Choroid plexus epithelial cell (primary cell): Measurements from ENCODE around the gene SEMA4C.

Experiments used
- DNase-seq: peaks from one replicate; pipeline ENCODE4 v3.0.0-alpha.2; 2010; ENCODE audit warnings: low read depth
- H3K4me3 ChIP-seq: 2 replicates; pipeline ENCODE4 v1.5.1; 2011; ENCODE audit warnings: low read depth, mild to moderate bottlenecking, control low read depth, low read length, moderate library complexity
- TF ChIP-seq, protein P1 (sequence below): conservative IDR thresholded peaks from 2 replicates; pipeline ENCODE4 v1.5.1; 2011; ENCODE audit warnings: low read depth, mild to moderate bottlenecking, control low read depth, inconsistent platforms, low read length, moderate library complexity

The SEMA4C gene

GRCh38 chr2:96867756-96868554 lies 1.9 kb downstream of the SEMA4C start:
- DNase-seq = peak; percentile 70
- H3K4me3 ChIP-seq = peak overlapping the region; percentile 89
- TF ChIP-seq, protein P1, sequence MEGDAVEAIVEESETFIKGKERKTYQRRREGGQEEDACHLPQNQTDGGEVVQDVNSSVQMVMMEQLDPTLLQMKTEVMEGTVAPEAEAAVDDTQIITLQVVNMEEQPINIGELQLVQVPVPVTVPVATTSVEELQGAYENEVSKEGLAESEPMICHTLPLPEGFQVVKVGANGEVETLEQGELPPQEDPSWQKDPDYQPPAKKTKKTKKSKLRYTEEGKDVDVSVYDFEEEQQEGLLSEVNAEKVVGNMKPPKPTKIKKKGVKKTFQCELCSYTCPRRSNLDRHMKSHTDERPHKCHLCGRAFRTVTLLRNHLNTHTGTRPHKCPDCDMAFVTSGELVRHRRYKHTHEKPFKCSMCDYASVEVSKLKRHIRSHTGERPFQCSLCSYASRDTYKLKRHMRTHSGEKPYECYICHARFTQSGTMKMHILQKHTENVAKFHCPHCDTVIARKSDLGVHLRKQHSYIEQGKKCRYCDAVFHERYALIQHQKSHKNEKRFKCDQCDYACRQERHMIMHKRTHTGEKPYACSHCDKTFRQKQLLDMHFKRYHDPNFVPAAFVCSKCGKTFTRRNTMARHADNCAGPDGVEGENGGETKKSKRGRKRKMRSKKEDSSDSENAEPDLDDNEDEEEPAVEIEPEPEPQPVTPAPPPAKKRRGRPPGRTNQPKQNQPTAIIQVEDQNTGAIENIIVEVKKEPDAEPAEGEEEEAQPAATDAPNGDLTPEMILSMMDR = no peak

- DNase-seq = no peak
- peak overlapping the region; percentile 89 for H3K4me3 ChIP-seq
Observed at GRCh38 chr2:96866986-96867755, 2.7 kb downstream of the SEMA4C start.

DNA sequence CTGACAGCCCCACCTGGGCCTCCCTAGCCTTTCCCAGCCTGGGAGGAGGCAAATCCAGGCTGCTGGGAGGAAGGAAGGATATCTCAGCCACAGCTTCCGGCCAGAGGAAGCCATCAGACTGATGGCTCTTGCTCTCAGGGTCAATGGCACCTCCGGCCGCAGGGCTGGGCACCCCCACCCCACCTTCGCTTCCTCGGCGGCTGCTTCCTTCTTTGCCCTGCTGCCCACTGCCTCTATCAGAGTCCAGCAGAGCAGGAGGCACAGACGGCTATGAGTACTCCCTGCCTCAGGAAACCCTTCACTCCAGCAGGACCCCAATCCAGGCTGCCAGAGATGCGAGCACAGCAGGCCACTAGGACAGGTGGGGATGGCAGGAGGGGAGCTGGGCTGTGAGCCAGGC lies 3.3 kb downstream of the SEMA4C start:
- TF ChIP-seq, protein P1 = no peak
- H3K4me3 ChIP-seq = peak overlapping the region; percentile 89
- no peak for DNase-seq

More at GRCh38 chr2:96866986-96867755, 2.7 kb downstream of the SEMA4C start:
- TF ChIP-seq, protein P1 = no peak

DNA sequence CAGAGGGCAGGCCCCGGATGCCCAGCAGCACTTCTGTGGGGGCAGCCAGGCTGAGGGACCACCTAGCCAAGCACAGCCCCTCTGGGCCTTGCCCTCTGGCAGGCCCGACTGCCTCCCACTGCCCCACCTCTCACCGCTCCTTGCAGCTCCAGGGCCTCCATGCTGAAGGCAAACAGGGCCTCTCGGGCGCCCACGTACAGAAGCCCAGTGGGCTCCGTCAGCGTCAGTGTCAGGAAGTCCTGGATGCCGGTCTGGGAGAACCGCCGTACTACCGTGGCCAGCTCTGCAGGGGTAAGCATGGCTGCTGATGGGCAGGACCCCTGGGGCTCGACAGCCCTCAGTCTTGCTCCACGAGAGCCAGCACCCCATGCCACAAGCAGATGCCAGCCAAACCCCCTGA lies 3.7 kb downstream of the SEMA4C start:
- TF ChIP-seq, protein P1 = no peak
- no peak overlapping the region for H3K4me3 ChIP-seq
- no peak for DNase-seq

- H3K4me3 ChIP-seq = no peak overlapping the region
- TF ChIP-seq, protein P1 = no peak
- DNase-seq = no peak
Observed at GRCh38 chr2:96865654-96866053, 4.2 kb downstream of the SEMA4C start.

- no peak overlapping the region for H3K4me3 ChIP-seq
- TF ChIP-seq, protein P1 = peak; percentile 4
- no peak for DNase-seq
Observed at GRCh38 chr2:96864343-96865091, 5.4 kb downstream of the SEMA4C start.
